Fibroblast of lung (primary cell): Measurements from ENCODE around the gene HCFC2. TPM values are rescaled to one million over a fixed set of nuclear protein-coding genes. Genes with fewer than 3 reads are reported as not detected.
"Not testable (repeated sequence)": the region's sequence is repeated elsewhere in the genome, so short reads cannot be mapped to it uniquely, and the experiment has no call there.

Experiments
- DNase-seq, 2 donors: peaks; one replicate each; pipeline versions ENCODE4 v3.0.0 to v3.0.0-alpha.2; 2010; ENCODE audit warnings: low read depth in 2 of 2
- H2AFZ ChIP-seq: 2 replicates; pipeline ENCODE4 v1.5.1; 2012; ENCODE audit warnings: low read length, control low read depth, inconsistent platforms
- H3K27ac ChIP-seq: 2 replicates; pipeline ENCODE4 v1.5.1; 2011; ENCODE audit warnings: low read length, control low read depth; ENCODE audit not compliant: insufficient read depth
- H3K27me3 ChIP-seq: 2 replicates; pipeline ENCODE4 v1.5.1; 2011; ENCODE audit warnings: mild to moderate bottlenecking, low read length; ENCODE audit not compliant: control insufficient read depth, insufficient read depth
- H3K36me3 ChIP-seq: 2 replicates; pipeline ENCODE4 v1.5.1; 2011; ENCODE audit warnings: low read length; ENCODE audit not compliant: control insufficient read depth, insufficient read depth
- H3K4me1 ChIP-seq: 2 replicates; pipeline ENCODE4 v1.5.1; 2011; ENCODE audit warnings: low read length; ENCODE audit not compliant: control insufficient read depth, insufficient read depth; ENCODE audit errors: extremely low read depth
- H3K4me2 ChIP-seq: 2 replicates; pipeline ENCODE4 v1.5.1; 2011; ENCODE audit warnings: low read length, control low read depth; ENCODE audit not compliant: insufficient read depth; ENCODE audit errors: extremely low read depth
- H3K4me3 ChIP-seq, 4 experiments: fragments of 200-600 bp in 1 of 4; sonication (generic) in 1 of 4; replicated peaks in 1 of 4; 2 replicates each; pipeline ENCODE4 v1.5.1; 2011 to 2016; ENCODE audit warnings: low read length in 4 of 4, low read depth in 3 of 4, mild to moderate bottlenecking in 3 of 4, control low read depth in 2 of 4, inconsistent platforms in 1 of 4, mixed read lengths in 1 of 4; ENCODE audit not compliant: insufficient read depth in 1 of 4; ENCODE audit errors: control extremely low read depth in 1 of 4
- H3K79me2 ChIP-seq: 2 replicates; pipeline ENCODE4 v1.5.1; 2012; ENCODE audit warnings: mild to moderate bottlenecking, low read length, inconsistent platforms; ENCODE audit not compliant: control insufficient read depth, insufficient read depth
- H3K9ac ChIP-seq: 2 replicates; pipeline ENCODE4 v1.5.1; 2011; ENCODE audit warnings: mild to moderate bottlenecking, low read length, control low read depth; ENCODE audit not compliant: insufficient read depth
- H3K9me3 ChIP-seq: 2 replicates; pipeline ENCODE4 v1.5.1; 2012; ENCODE audit warnings: low read depth, low read length; ENCODE audit not compliant: control insufficient read depth, insufficient read depth
- H4K20me1 ChIP-seq: 2 replicates; pipeline ENCODE4 v1.5.1; 2011; ENCODE audit warnings: low read length; ENCODE audit not compliant: control insufficient read depth, insufficient read depth; ENCODE audit errors: extremely low read depth
- EZH2 ChIP-seq: IDR thresholded peaks from 2 replicates; pipeline ENCODE4 v1.5.1; 2012; ENCODE audit warnings: low read length, control low read depth, mild to moderate bottlenecking; ENCODE audit errors: missing control alignments
- polyA plus RNA-seq, 2 donors: library from polyadenylated mRNA; depleted of rRNA in 1 of 2; stranded (reverse) in 1 of 2; unstranded in 1 of 2; fragments of >200 nt; gene quantifications; 2 replicates each; pipeline ENCODE4 v1.2.1, GENCODE V29; 2011 to 2012; ENCODE audit warnings: missing spikeins in 1 of 2
- total RNA-seq: library from RNA; depleted of rRNA; stranded (reverse); fragments of >200 nt; gene quantifications from 2 replicates; pipeline ENCODE4 v1.2.1, GENCODE V29; 2014
- TF ChIP-seq, protein P1 (sequence below), 2 donors: IDR thresholded peaks in 1 of 2; conservative IDR thresholded peaks in 1 of 2; 1 replicate in 1 of 2; 2 replicates in 1 of 2; pipeline ENCODE4 v1.5.1; 2011 to 2012; ENCODE audit warnings: low read length in 2 of 2, control low read depth in 1 of 2, inconsistent platforms in 1 of 2, low read depth in 1 of 2, mild to moderate bottlenecking in 1 of 2

Gene HCFC2
- total and polyA plus RNA-seq, 2 donors (not counting 1 experiment from before 2014, with no cell fraction given): 27.0 to 36.2 TPM

DNA sequence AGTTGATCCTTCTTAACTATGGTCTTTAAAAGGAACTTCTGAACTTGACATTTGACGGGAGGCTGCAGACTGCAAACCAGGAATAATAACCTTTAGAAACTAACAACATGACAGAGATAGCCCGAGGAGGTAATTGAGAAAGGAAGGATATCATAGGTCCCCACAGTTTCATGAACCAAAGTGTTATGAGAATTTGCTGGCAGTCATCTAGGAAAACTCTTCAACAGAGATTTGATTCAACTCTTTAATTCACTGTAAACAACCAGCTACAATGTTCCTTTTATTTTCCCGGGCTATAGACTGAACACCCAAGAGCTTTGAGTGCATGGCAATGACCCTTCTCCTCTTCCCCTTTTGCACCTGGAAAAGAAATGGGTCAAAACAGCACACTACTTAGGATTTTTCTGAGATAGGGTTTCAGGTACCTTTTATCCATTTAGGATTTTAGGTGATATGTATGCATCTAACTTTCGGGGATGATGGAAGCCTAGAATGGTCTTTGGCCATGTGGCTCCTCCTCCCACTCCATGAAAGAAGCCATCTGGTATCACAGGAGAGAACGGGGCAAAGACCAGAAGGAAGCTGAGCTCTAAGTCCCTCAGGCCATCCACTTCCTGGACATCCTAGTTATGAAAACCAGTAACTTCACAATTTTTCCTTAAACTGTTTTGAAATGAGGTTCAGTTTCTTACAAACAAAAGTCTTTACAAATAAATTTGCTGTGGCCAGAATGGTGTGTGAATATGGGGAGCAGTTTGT lies 37.3 kb upstream of the HCFC2 start:
- Histone ChIP-seq H3K9ac (no peak overlapping the region), H3K9me3 (no peaks in the 10 kb centered on the region), H3K27ac (no peak overlapping the region), H3K4me1 (no peaks in the 10 kb centered on the region), H3K36me3 (no peaks in the 10 kb centered on the region), H3K4me3 (no peak overlapping the region), H4K20me1 (no peaks in the 10 kb centered on the region), H3K4me2 (no peak overlapping the region), H3K79me2 (no peaks in the 10 kb centered on the region), H2AFZ (no peak overlapping the region), H3K27me3 (no peaks in the 10 kb centered on the region)
- TF ChIP-seq EZH2: no peak
- TF ChIP-seq, protein P1, sequence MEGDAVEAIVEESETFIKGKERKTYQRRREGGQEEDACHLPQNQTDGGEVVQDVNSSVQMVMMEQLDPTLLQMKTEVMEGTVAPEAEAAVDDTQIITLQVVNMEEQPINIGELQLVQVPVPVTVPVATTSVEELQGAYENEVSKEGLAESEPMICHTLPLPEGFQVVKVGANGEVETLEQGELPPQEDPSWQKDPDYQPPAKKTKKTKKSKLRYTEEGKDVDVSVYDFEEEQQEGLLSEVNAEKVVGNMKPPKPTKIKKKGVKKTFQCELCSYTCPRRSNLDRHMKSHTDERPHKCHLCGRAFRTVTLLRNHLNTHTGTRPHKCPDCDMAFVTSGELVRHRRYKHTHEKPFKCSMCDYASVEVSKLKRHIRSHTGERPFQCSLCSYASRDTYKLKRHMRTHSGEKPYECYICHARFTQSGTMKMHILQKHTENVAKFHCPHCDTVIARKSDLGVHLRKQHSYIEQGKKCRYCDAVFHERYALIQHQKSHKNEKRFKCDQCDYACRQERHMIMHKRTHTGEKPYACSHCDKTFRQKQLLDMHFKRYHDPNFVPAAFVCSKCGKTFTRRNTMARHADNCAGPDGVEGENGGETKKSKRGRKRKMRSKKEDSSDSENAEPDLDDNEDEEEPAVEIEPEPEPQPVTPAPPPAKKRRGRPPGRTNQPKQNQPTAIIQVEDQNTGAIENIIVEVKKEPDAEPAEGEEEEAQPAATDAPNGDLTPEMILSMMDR (conservative IDR thresholded peaks at IDR 0.05 in 1 of 2, IDR thresholded peaks at IDR 0.05 in 1 of 2; ENCODE audit: low read depth in 1 of 2, low read length in 2 of 2): no peak
- DNase-seq: no peak

DNA sequence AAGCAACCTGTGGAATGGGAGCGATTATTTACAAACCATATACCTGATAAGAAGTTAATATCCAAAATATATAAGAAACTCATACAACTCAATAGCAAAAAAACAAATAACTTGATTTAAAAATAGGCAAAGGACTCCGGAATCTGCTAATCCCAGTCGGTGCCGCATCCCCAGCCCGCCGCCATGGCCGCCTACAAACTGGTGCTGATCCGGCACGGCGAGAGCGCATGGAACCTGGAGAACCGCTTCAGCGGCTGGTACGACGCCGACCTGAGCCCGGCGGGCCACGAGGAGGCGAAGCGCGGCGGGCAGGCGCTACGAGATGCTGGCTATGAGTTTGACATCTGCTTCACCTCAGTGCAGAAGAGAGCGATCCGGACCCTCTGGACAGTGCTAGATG lies 33.7 kb upstream of the HCFC2 start:
- H3K36me3 ChIP-seq, H3K27me3 ChIP-seq, H3K4me1 ChIP-seq, H3K4me3 ChIP-seq, H3K9ac ChIP-seq, H3K4me2 ChIP-seq, H3K27ac ChIP-seq, H2AFZ ChIP-seq, H3K79me2 ChIP-seq, H4K20me1 ChIP-seq, DNase-seq, H3K9me3 ChIP-seq: not testable (repeated sequence)

GRCh38 chr12:104036143-104036542 lies 28.2 kb upstream of the HCFC2 start:
- not testable (repeated sequence) for H3K4me3 ChIP-seq, H4K20me1 ChIP-seq, H3K4me2 ChIP-seq, H2AFZ ChIP-seq, H3K36me3 ChIP-seq, DNase-seq, H3K9me3 ChIP-seq, H3K27ac ChIP-seq, H3K9ac ChIP-seq, H3K4me1 ChIP-seq, H3K27me3 ChIP-seq, H3K79me2 ChIP-seq

DNA sequence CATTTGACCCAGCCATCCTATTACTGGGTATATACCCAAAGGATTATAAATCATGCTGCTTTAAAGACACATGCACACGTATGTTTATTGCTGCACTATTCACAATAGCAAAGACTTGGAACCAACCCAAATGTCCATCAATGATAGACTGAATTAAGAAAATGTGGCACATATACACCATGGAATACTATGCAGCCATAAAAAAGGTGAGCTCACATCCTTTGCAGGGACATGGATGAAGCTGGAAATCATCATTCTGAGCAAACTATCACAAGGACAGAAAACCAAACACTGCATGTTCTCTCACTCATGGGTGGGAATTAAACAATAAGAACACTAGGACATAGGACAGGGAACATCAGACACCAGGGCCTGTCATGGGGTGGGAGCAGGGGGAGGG lies 24.6 kb upstream of the HCFC2 start:
- H3K36me3 ChIP-seq, DNase-seq, H3K9me3 ChIP-seq, H3K27ac ChIP-seq, H2AFZ ChIP-seq, H3K9ac ChIP-seq, H3K79me2 ChIP-seq, H3K4me1 ChIP-seq, H3K4me3 ChIP-seq, H3K4me2 ChIP-seq, H4K20me1 ChIP-seq, H3K27me3 ChIP-seq: not testable (repeated sequence)
